ENCODE results near the gene IRGC. TPM values are rescaled to one million over a fixed set of nuclear protein-coding genes. Genes with fewer than 3 reads are reported as not detected.
"Not testable (repeated sequence)": the region's sequence is repeated elsewhere in the genome, so short reads cannot be mapped to it uniquely, and the experiment has no call there.

Gene IRGC
- total and polyA plus RNA-seq, 2 donors (not counting 3 experiments of a cell fraction or from before 2014, with no cell fraction given), result not detected

GRCh38 chr19:43763473-43763939 is 47.6 kb downstream of the IRGC start:
- no peak overlapping the region for H3K4me2 ChIP-seq (ENCODE audit: insufficient read depth, low read length)
- no peaks in the 10 kb centered on the region for H3K9me3 ChIP-seq (replicated peaks; ENCODE audit: control insufficient read depth, insufficient read depth, low read length)
- ChIA-PET CTCF (interaction anchor here (0.6 to 3.1 kb wide), 6 partner anchors 9 to 231 kb away, joined by 3 to 18 read pairs (median 9); partner anchors contain the start of gene SMG9), POLR2A (no interaction called here)
- no peak overlapping the region for H3K27ac ChIP-seq (ENCODE audit: insufficient read depth, low read depth, low read length)
- H3K4me3 ChIP-seq (replicated peaks in 1 of 3; ENCODE audit: insufficient read depth in 1 of 3, low read depth in 1 of 3, low read length in 3 of 3), result no peak overlapping the region
- no peaks in the 10 kb centered on the region for H3K36me3 ChIP-seq (ENCODE audit: control insufficient read depth in 2 of 2, extremely low read depth in 1 of 2, insufficient read depth in 2 of 2, low read length in 2 of 2)
- H3K79me2 ChIP-seq (ENCODE audit: control insufficient read depth, insufficient read depth, low read length), result no peaks in the 10 kb centered on the region
- H3K4me1 ChIP-seq (ENCODE audit: control insufficient read depth, extremely low read depth, insufficient read depth, low read length), result peaks cover 27% of the 10 kb centered on the region
- DNase-seq (ENCODE audit: low read depth, low spot score) (peak; percentile 27), FAIRE-seq (peak; percentile 43)
- intact Hi-C loops (cut with micrococcal nuclease), result no loop called here
- no peak for TF ChIP-seq GATA2 (IDR thresholded peaks at IDR 0.05; ENCODE audit: insufficient read depth, insufficient read length, low read depth, low read length)
- TF ChIP-seq POLR2A (IDR thresholded peaks at IDR 0.05; ENCODE audit: low read depth, low read length), result no peak
- no TSS peak for BruUV-seq (replicated peaks)
- H2AFZ ChIP-seq (ENCODE audit: low read depth, low read length), result peak overlapping the region; percentile 50
- H3K9ac ChIP-seq (replicated peaks; ENCODE audit: extremely low read depth, insufficient read depth, low read length), result no peak overlapping the region
- no peaks in the 10 kb centered on the region for H3K27me3 ChIP-seq (ENCODE audit: control insufficient read depth in 2 of 2, insufficient read depth in 2 of 2, low read length in 2 of 2)
- no peaks in the 10 kb centered on the region for H4K20me1 ChIP-seq (replicated peaks; ENCODE audit: control insufficient read depth, extremely low read depth, insufficient read depth, low read length)
- H3K9me1 ChIP-seq (replicated peaks; ENCODE audit: control insufficient read depth, extremely low read depth, insufficient read depth, low read length), result no peaks in the 10 kb centered on the region
- dilution Hi-C loops (cut with MboI; ENCODE audit: extremely low pct_ligation_motif_present, low sequenced_read_pairs), result no loop called here

- H3K9me3 ChIP-seq (replicated peaks; ENCODE audit: control insufficient read depth, insufficient read depth, low read length); H3K9me1 ChIP-seq (replicated peaks; ENCODE audit: control insufficient read depth, extremely low read depth, insufficient read depth, low read length); H3K27me3 ChIP-seq (ENCODE audit: control insufficient read depth in 2 of 2, insufficient read depth in 2 of 2, low read length in 2 of 2); H3K4me3 ChIP-seq (replicated peaks in 1 of 3; ENCODE audit: insufficient read depth in 1 of 3, low read depth in 1 of 3, low read length in 3 of 3); dilution Hi-C loops (cut with MboI; ENCODE audit: extremely low pct_ligation_motif_present, low sequenced_read_pairs); H4K20me1 ChIP-seq (replicated peaks; ENCODE audit: control insufficient read depth, extremely low read depth, insufficient read depth, low read length); H3K36me3 ChIP-seq (ENCODE audit: control insufficient read depth in 2 of 2, extremely low read depth in 1 of 2, insufficient read depth in 2 of 2, low read length in 2 of 2); DNase-seq (ENCODE audit: low read depth, low spot score); H3K79me2 ChIP-seq (ENCODE audit: control insufficient read depth, insufficient read depth, low read length); H3K9ac ChIP-seq (replicated peaks; ENCODE audit: extremely low read depth, insufficient read depth, low read length); BruUV-seq (replicated peaks); FAIRE-seq: not testable (repeated sequence)
- peak overlapping the region; percentile 12 for H2AFZ ChIP-seq (ENCODE audit: low read depth, low read length)
- peaks cover 19% of the 10 kb centered on the region for H3K4me1 ChIP-seq (ENCODE audit: control insufficient read depth, extremely low read depth, insufficient read depth, low read length)
- POLR2A ChIA-PET, result interaction anchor here (1.1 kb wide), 1 partner anchor 10 kb away, joined by 3 read pairs; the partner anchor contains the start of gene SMG9
- intact Hi-C loops (cut with micrococcal nuclease), result loop anchor here (1.0 to 5.0 kb wide), 2 partner anchors 7 to 62 kb away; no protein-coding TSS in a partner anchor
- peak overlapping the region; percentile 51 for H3K27ac ChIP-seq (ENCODE audit: insufficient read depth, low read depth, low read length)
- CTCF ChIA-PET, result interaction anchor here (1.1 to 4.9 kb wide), 13 partner anchors 8 to 96 kb away, joined by 3 to 114 read pairs (median 7); partner anchors contain the start of genes PLAUR and SMG9
- peak overlapping the region; percentile 42 for H3K4me2 ChIP-seq (ENCODE audit: insufficient read depth, low read length)
Measured at GRCh38 chr19:43764684-43765083, 48.8 kb downstream of the IRGC start.

Measured in endothelial cell of umbilical vein (primary cell).